SU-DHL-6 (cell line): ENCODE data around the gene TLE1.

Experiments
- H2AFZ ChIP-seq: fragments of 200-600 bp; sonication (generic); 2 replicates; pipeline ENCODE4 v1.6.1; 2014; ENCODE audit warnings: low read depth, mild to moderate bottlenecking, moderate library complexity, mixed read lengths, antibody characterized with exemption, low read length; ENCODE audit not compliant: severe bottlenecking
- H3F3A ChIP-seq: fragments of 200-600 bp; shearing (Covaris generic); 2 replicates; pipeline ENCODE4 v1.6.0; 2016; ENCODE audit warnings: antibody characterized with exemption, mild to moderate bottlenecking; ENCODE audit not compliant: insufficient read depth
- H3K27ac ChIP-seq: fragments of 200-600 bp; sonication (generic); 2 replicates; pipeline ENCODE4 v1.5.1; 2016; ENCODE audit warnings: low read depth, mild to moderate bottlenecking, low read length, moderate library complexity, mixed read lengths
- H3K27me3 ChIP-seq: fragments of 200-600 bp; sonication (generic), shearing (Covaris generic); 2 replicates; pipeline ENCODE4 v1.6.0; 2014; ENCODE audit warnings: mild to moderate bottlenecking, low read length
- H3K36me3 ChIP-seq: fragments of 200-600 bp; sonication (generic); 2 replicates; pipeline ENCODE4 v1.6.1; 2014; ENCODE audit warnings: mild to moderate bottlenecking, low read length, mixed read lengths
- H3K4me2 ChIP-seq: fragments of 300-600, 200-600 bp; shearing (Covaris generic), sonication (generic); 2 replicates; pipeline ENCODE4 v1.6.0; 2014; ENCODE audit warnings: low read length, low read depth, mild to moderate bottlenecking; ENCODE audit not compliant: poor library complexity, severe bottlenecking
- H3K4me3 ChIP-seq: fragments of 200-600 bp; sonication (generic); 2 replicates; pipeline ENCODE4 v1.5.1; 2014; ENCODE audit warnings: antibody characterized with exemption, low read length, mild to moderate bottlenecking, mixed read lengths; ENCODE audit not compliant: insufficient read depth, poor library complexity, severe bottlenecking
- H3K79me2 ChIP-seq: fragments of 200-600 bp; sonication (generic); 2 replicates; pipeline ENCODE4 v1.6.1; 2014; ENCODE audit warnings: mild to moderate bottlenecking, low read length, moderate library complexity; ENCODE audit not compliant: insufficient read depth
- H3K9ac ChIP-seq: fragments of 200-600 bp; sonication (generic); 2 replicates; pipeline ENCODE4 v1.7.0; 2014; ENCODE audit warnings: mild to moderate bottlenecking, low read length
- H3K9me2 ChIP-seq: fragments of 200-600 bp; sonication (generic); replicated peaks from 2 replicates; pipeline ENCODE4 v1.6.1; 2014; ENCODE audit warnings: low read length; ENCODE audit not compliant: insufficient read depth
- H3K9me3 ChIP-seq: fragments of 200-600 bp; sonication (generic); 2 replicates; pipeline ENCODE4 v1.6.1; 2014; ENCODE audit warnings: low read length, mixed read lengths; ENCODE audit not compliant: insufficient read depth
- H4K20me1 ChIP-seq: fragments of 200-600 bp; sonication (generic); 2 replicates; pipeline ENCODE4 v1.6.1; 2014; ENCODE audit warnings: low read depth, mild to moderate bottlenecking, antibody characterized with exemption, low read length, moderate library complexity, mixed read lengths
- CTCF ChIP-seq: fragments of 200-600 bp; sonication (generic); IDR thresholded peaks from one replicate; pipeline ENCODE4 v1.5.1; 2017; ENCODE audit warnings: antibody characterized with exemption, mild to moderate bottlenecking, low read length, moderate library complexity; ENCODE audit not compliant: insufficient read depth, poor library complexity, severe bottlenecking
- EZH2phosphoT487 ChIP-seq: fragments of 200-600 bp; sonication (generic), shearing (Covaris generic); conservative IDR thresholded peaks from 2 replicates; pipeline ENCODE4 v1.6.1; 2018; ENCODE audit warnings: mild to moderate bottlenecking, antibody characterized with exemption, low read length, moderate library complexity, mixed read lengths

TLE1 gene

GRCh38 chr9:81671880-81672280, 17.5 kb downstream of the TLE1 start:
- TF ChIP-seq CTCF: no peak
- no peak for TF ChIP-seq EZH2phosphoT487
- Histone ChIP-seq H3K9me2 (no peaks in the 10 kb centered on the region), H3K27ac (no peak overlapping the region), H3F3A (no peaks in the 10 kb centered on the region), H3K9me3 (no peaks in the 10 kb centered on the region), H3K36me3 (no peaks in the 10 kb centered on the region), H3K79me2 (no peaks in the 10 kb centered on the region), H3K4me2 (no peak overlapping the region), H3K27me3 (no peaks in the 10 kb centered on the region), H3K9ac (no peak overlapping the region), H3K4me3 (no peak overlapping the region), H2AFZ (no peak overlapping the region), H4K20me1 (no peaks in the 10 kb centered on the region)

- no peak overlapping the region for H3K9ac ChIP-seq
- H3F3A ChIP-seq: no peaks in the 10 kb centered on the region
- no peaks in the 10 kb centered on the region for H3K27me3 ChIP-seq
- H3K27ac ChIP-seq: no peak overlapping the region
- no peak overlapping the region for H2AFZ ChIP-seq
- H3K79me2 ChIP-seq: no peaks in the 10 kb centered on the region
- no peaks in the 10 kb centered on the region for H3K9me2 ChIP-seq
- no peaks in the 10 kb centered on the region for H3K9me3 ChIP-seq
- H4K20me1 ChIP-seq: no peaks in the 10 kb centered on the region
- H3K4me2 ChIP-seq: no peak overlapping the region
- no peak overlapping the region for H3K4me3 ChIP-seq
- no peaks in the 10 kb centered on the region for H3K36me3 ChIP-seq
- no peak for TF ChIP-seq EZH2phosphoT487
- no peak for TF ChIP-seq CTCF
Measured at GRCh38 chr9:81669866-81670265, 19.5 kb downstream of the TLE1 start.

GRCh38 chr9:81669041-81669651, 20.2 kb downstream of the TLE1 start:
- H3K4me2 ChIP-seq: no peak overlapping the region
- no peaks in the 10 kb centered on the region for H3K9me2 ChIP-seq
- H3K27ac ChIP-seq: no peak overlapping the region
- H3K79me2 ChIP-seq: no peaks in the 10 kb centered on the region
- H3F3A ChIP-seq: no peaks in the 10 kb centered on the region
- no peaks in the 10 kb centered on the region for H3K36me3 ChIP-seq
- no peaks in the 10 kb centered on the region for H3K9me3 ChIP-seq
- H4K20me1 ChIP-seq: no peaks in the 10 kb centered on the region
- no peak overlapping the region for H2AFZ ChIP-seq
- H3K9ac ChIP-seq: no peak overlapping the region
- H3K27me3 ChIP-seq: no peaks in the 10 kb centered on the region
- TF ChIP-seq EZH2phosphoT487 (no peak), CTCF (no peak)
- H3K4me3 ChIP-seq: no peak overlapping the region
